Hematopoietic multipotent progenitor cell treated with erythropoietin and hydrocortisone succinate and interleukin-3 and kit ligand, for 17 days (in vitro differentiated cells): ENCODE results near the gene WNK2.
A peak's percentile ranks its signal among the peaks of the same experiment; 100 is the strongest.

Experiments
- DNase-seq: peaks from one replicate; pipeline ENCODE4 v3.0.0-alpha.2; 2015; ENCODE audit warnings: low spot score

The WNK2 gene

DNA sequence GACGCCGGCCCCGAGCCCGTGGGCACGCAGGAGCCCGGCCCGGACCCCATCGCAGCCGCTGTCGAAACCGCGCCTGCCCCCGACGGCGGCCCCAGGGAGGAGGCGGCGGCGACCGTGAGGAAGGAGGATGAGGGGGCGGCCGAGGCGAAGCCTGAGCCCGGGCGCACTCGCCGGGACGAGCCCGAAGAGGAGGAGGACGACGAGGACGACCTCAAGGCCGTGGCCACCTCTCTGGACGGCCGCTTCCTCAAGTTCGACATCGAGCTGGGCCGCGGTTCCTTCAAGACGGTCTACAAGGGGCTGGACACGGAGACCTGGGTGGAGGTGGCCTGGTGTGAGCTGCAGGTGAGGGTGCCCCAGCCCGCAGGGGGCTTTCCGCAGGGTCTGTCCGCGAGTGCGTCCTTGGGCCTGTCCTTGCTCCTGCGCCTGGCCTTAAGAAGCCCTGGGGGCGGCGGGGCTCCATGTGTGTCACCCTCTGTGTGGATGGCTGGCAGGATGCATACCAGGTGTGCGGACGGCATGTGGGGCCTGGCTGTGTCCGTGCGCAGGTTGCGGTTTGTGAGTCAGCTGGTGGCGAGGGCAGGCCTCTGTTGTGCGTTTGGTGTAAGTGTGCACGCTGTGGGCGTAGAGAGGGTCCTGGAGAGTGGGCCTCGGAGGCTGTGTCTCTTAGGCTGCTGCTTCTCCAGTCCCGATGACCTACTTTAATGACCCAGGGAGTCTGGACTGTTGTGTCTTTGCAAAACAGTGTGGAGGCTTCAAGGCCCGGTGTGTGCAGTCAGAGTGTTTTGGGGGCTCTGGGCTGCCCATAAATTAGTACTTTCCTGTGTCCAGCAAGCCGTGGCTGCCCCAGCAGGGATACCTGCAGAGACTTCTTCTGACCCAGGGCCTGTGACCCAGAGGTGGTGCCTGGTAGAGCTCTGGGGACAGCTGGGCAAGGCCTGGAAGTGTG lies 1.6 kb downstream of the WNK2 start:
- DNase-seq: no peak

DNA sequence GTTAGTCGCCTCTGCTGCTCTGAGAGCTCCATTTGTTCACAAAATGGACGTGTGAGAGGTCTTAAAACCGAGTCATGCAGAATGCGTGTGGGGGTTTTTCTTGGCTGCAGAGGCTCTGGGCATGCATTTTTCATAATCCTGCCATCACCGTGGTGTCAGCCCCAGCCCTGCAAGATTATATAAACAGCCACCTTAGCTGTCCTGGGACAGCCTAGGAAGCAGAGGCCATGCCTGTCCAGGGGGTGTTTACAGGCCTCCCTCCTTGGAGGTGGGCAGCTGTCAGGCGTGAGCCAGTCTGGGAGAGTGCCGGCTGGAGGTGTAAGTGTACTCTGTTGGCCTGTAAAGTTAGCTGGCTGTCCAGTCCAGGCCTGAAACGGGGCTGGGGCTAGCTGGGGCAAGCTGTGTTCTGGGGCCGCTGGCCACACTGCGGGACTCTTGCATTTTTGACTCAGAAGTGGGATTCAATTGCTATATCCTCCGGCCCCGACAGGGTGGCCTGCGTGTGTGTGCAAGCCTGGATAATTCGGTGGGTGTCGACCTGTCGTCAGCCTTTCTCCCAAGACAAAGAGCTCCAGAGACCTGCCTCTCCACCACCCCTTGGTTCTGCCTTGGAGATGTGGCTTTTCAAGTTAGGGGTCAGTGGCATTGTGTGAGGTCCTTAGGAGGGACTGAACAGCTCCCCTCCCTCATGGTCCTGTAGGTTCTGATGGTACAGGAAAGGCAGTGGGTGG lies 2.4 kb downstream of the WNK2 start:
- DNase-seq: no peak

DNA sequence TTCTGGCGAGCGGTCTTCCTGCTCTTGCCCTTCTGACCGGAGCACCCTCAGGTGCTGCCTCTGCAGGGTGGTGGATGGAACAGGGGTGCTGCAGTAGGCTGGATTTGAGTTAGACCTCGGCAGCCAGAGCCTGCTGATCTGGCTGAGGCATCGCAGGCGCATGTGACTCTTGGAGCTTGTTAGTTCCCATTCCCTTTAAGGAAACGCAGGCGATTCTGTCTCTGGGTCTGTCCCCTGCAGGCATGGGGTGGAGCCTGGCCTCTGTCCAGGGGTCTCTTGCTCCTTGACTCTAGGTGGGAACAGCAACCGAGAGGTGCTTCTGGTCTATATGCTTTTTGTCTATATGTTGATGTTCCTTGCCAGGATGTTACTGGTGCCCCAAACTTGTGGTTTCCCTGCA lies 3.1 kb downstream of the WNK2 start:
- DNase-seq: no peak

DNA sequence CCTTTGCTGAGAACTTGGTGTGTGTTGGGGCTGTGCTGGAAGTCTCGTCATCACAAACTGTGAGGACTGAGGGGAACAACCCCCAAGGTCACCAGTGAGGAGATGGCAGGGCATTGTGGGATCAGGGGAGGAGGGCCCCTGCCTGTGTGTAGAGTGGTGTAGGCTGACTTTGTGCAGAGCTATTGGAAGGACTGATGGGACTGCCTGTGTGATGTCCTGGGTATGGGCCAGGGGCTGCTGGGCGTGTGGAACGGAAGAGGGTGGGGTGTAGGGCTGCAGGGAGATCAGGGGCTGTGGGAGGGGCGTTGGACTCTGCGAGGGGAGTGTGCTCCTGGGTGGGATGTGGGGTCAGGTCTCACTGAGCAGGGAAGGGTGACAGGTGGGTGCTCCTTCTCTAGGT lies 3.6 kb downstream of the WNK2 start:
- no peak for DNase-seq

DNA sequence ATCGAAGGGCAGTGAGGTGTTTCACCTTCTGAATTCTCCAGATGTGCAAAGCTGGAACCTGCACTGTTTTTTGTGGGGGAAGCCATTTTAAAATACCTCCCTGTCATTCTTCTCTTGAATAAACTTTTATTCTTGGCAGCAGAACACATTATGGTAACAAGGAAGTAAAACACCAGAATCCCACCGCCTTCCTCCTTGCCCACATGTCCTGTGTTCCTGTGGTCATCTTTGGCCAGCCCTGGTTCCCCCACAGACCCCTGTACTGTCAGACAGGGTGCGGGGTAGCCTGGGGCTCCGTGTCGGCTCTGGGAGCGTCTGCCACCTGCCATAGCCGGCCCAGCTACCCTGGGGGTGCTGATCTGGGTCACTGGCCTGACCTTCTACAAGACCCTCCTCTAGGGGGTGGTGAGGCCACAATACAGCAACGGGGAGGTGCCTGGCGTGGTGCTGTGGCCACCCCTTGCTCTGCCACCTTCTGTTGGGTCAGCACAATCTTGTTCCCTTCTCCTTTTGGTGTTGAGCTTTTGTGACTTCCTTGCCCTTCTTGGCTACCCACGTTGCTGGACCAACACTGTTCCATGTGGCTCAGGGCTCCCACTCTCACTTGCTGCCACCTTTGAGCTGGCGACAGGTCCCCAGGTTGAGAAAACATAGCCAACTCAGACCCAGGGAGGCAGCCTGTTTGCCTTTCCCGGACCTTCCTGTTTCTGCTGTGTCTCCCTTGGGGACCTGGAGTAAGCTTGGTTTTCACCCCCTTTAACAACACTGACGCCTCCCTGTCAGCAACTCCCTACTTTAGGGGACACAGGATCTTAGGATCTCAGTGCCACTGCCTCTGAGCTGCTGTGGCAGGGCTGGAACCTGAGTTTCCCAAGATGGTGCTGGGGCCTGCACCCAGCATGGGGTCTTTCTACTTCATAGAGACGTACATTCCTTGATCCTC lies 4.8 kb downstream of the WNK2 start:
- no peak for DNase-seq

DNA sequence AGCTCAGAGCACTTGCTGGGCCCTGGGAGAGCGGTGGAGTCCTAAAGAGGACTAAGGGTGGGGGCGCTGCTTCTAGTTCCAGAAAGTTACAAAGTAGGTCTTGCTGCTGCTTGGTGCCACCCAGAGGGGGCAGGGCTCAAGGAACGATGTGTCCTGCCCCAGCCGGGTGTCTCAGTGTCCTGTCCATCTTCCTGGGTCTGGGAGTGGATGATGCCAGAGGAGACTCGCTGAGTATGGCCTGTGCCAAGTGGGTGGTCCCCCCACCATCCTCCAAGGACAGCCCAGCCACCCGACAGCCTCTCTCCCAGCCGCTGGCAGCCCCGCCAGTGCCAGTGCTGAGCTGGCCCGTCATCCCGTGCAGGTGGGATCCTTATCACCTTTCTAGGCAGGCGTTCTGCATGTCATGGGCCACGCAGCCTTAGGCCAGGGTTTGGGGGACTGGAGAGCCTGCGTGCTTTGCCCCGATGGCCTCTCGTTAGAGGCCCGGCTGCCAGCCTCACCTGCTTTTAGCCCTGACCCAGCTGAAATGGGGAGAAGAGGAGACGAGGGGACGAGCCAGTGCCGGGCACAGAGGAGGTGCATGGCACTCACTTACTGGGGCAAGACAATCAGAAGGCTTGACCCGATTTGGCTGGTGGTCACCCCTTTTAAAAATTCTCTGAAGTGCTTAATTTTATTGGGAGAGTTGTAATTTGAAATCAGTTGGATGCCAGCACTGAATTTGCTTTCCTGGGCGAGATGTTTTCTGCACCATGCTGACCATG lies 5.6 kb downstream of the WNK2 start:
- no peak for DNase-seq

DNA sequence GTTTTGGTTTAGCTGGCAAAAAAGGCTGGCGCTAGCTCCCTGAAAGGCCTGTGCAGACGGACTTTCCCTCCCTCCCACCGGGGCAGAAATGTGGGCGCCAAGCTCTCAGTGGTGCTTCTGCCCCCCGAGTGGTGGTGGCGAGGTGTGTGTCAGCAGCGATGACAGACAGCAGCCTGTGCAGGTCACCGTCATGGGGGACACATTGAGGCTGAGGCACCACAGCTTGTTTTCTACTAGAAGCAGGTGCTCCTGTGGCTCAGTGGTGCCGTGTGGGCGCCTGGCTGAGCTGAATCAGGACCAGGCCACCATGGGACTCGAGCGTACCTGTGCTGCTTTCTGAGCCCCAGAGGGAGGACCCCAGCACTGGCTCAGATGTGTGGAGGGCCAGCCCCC lies 6.2 kb downstream of the WNK2 start:
- no peak for DNase-seq

DNA sequence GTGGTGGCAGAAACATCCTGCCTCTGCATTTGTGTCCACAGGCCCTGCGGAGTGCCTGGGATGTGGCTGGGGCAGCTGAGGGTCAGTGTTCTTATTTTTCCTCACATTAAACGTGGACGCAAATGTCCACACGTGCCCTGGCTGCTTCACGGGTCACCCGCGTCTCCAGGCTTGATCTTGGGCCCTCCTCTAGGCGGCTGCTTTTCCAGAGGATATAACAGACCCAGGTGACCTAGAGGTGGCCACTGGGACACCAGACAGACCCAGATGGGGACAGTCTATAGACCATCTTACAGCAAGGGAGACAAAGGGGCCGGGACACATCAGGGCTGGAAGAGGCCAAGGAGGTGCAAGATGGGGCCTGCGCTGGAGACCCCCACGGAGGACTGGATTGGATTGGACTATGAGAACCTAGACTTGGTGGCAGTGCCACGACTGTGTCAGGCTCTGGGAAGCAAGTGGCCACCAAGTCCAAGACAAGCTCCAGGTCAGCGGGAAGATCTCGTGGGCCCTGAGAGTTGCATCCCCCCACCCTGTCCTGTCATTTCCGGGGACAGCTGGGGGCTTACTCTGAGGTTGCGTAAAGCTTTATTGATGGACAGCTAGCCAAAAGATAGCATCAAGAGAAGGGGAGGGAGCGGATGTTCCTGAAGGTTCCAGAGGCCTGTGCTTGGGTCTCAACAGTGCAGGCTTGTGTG lies 6.9 kb downstream of the WNK2 start:
- DNase-seq: no peak

DNA sequence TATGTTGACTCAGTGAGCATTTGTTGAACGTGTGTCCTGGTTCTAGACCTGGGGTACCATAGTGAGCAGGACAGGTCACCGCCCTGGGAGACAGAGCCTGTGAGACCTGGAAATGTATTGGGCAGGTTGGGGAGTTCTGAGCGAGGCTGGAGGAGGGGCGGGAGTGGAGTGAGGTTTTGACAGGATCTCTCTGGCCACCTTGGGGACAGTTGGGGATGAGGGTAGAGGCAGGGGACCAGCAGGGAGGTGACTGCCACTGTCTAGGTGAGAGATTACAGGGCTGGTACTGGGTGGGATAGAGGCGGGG lies 7.4 kb downstream of the WNK2 start:
- DNase-seq: no peak

DNA sequence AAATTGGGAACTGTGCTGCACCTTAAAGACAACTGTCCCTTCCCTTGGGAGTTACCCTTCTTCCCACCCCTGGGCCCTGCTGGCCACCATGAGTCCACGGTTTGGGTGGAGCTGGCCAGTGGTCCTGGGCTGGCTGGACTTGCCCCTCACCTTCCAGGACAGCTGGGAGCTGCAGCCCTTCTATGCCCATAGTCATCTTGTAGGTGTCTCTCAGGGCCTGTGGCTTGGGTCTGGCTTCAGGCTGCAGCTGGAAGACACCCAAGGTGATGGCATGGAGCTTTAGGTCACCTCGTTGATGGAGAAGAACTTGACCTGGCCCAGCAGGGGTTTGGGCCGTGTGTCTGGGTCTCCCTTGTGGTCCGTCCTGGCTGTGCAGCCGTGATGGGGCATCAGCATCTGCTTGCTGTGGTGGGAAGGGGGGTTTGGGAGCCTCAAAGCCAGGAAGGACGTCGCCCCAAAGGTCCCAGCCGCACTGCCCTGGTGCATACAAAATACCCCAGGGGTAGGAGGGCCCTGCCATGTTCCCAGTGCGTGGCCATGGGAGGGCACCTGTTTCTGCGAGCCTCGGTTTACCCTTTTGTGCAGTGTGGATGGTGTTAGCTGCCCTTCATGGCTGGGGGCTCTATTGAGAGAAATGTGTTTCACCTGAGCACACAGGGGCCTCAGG lies 8.9 kb downstream of the WNK2 start:
- DNase-seq: no peak

DNA sequence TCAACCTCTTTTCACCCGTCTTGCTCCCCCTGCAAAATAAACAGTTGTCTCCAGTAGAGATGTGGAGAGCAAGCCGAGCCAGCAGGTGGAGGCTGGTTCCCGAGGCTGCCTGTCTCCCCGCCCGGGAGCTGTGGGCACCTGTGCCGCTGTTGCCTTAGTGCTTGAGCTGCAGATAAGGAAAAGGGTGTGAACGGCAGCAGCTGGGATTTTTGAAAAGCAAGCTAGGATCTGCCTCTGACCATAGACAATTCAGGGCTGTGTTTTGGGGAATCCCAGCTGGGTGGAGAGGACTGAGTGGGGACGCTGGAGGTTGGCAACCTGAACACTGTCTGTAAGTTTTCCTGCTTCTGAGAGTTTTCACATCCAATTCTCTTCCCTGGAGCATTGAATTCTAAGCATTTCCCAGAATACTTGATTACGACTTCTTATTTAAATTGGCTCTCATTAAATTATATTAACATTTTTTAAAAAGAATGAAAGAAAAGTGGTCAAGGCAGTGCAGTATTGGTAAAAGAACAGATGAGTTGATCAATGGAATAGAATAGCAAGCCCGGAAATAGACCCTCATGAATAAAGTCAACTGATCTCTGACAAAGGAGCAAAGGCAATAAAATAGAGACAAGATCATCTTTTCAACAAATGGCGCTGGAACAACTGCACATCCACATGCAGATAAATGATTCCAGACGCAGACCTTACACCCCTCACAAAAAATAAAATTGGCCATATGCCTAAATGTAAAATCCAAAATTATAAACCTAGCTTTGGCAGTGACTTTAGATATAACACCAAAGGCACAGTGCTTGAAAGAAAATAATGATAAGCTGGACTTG lies 9.7 kb downstream of the WNK2 start:
- no peak for DNase-seq

DNA sequence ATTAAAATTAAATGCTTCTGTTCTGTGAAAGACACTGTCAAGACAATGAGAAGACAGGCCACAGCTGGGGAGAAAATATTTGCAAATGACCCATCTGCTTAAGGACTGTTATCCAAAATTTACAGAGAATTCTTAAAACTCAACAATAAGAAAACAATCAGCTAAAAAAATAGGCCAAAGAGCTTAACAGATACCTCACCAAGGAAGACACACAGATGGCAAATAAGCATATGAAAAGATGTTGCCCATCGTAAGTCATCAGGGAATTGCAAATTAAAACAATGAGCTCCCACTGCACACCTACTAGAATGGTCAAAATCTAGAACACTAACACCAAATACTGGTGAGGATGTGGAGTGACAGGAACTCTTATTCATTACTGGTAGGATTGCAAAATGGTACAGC lies 10.3 kb downstream of the WNK2 start:
- DNase-seq: no peak

DNA sequence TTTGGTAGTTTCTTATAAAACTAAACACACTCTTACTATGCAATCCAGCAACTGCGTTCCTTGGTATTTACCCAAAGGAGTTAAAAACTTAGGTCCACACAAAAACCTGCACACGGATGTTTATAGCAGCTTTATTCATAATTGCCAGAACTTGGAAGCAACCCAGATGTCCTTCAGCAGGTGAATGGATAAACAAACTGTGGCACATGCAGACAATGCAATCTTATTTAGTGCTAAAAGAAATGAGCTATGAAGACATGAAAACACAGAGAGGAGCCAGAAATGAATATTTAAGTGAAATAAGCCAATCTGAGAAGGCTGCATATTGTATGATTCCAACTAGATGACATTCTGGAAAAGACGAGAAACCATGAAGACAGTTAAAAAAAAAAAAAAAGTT lies 10.7 kb downstream of the WNK2 start:
- no peak for DNase-seq

DNA sequence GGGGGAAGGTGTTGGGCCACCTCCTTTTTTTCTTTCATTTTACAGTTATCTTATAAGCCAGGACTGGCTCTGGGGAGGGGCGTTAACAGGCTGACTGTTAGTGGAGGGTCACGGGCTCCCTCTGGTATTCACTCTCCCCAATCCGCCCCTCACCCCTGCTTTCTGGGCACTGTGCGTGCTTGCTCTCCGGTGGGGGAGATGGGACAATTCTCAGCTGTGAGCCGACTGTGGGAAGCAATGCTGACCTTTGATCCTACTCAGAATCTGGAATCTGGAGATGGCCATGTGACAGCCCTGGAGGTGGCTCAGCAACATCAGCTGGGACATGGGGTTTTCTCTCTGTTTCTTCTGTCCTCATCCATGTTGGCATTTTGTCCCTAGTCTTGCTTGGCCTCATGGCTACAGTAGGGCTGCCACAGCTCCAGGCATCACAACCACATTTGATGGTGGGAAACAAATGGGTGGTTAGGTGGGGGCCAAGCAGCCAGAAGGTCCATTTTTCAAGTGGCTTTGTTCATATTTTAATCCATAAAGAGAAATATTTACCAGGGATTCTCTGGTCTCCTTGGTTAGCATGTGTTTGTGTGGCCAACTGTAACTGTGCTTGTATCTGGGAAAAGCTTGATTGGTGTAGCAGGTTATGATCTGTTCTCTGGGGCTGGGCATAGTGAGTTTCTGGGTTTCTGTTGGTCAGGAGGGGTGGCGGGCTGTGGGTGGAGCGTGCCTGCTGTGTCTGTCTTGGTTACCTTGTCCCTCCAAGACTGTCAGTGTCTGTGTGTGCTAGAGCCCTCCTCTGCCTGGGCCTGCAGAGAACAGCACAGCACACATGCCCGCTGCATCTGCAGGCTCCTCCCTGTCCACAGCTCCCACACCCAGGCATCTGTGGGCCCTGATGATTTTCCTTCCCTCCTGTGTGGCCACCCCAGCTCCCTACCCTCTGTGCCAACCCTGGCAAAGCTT lies 12.4 kb downstream of the WNK2 start:
- DNase-seq: no peak

DNA sequence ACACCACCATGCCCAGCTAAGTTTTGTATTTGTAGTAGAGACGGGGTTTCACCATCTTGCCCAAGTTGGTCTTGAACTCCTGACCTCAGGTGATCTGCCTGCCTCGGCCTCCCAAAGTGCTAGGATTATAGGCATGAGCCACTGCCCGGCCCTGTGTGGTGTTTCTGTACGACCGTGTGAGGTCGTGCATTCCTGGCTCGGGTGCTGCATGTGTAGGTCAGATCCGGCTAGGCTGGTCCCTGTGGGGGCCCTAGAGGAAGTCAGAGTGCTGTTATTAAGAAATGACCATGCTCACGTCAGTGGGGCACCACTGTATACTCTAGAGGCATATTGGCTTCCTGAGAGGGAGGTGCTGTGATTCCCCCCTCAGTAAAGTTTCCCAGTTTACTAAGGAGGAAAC lies 13.7 kb downstream of the WNK2 start:
- DNase-seq: no peak

DNA sequence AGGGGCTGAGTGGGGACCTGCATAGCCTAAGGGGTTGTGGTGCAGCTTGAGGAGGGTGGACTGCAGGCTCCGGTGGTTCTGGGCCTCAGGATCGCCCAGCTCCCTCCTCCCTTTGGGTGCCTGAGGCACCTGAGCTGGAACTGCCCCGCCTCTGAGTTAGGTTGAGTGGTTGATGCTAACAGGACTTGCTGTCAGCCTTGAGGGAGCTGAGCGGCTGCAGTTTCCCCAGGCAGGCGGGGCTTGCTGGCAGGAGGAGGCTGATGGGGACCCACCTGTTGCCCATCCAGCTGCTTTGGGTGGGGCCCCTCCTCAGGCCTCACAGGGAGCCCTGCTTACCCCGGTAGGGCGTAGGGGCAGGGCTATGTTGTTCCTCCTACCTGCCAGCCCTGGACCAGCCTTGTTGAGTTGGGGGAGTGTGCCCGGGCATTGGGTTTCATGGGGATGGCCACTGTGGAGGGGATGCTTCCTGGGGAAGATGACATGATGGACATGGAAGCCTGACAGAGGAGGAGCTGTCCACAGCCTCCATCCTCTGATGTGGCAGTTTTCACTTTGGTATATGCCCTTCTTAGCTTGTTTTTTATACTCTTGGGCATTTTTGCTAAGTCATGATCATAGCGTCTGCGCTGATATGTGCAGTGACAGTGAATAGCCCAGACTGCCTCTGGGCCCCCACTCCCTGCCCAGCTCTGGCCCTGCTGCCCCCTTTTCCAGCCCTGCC lies 14.3 kb downstream of the WNK2 start:
- DNase-seq: peak; percentile 7

DNA sequence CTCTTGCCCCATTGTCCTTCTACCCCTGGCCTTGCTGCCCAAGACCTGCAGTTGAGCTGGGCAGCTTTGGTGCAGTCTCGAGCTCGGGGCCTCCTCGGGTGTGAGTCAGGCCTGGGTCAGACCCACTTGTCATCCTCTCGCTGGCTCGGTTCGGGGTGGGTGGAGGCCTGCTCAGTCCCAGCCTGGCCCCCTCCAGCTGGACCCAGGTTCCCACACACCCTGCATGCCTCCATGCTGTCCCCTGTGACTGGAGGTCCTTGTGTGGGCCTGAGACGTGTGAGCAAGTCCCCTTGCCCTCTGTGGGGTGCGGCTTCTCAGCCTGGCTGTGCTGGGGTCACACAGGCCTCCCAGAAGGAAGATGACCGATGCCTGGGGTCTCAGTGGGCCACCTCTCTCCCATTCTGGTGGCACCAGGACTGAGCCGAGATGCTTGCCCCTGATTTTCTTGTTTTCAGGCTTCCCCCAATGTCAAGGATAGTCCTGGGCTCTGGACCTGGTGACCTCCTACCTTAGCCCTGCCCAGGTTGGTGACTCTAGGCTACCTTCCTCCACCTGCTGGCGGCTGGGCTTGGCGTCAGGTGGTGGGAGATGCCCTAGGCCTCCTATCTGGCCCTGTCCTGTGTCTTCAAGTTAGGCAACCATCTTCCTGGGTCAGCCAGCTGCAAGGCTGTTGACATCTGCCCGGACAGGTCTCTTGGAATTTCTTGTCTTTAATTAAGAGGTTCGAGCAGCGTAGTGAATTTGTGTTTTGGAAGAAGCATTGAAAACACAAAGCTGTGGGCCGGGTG lies 15.1 kb downstream of the WNK2 start:
- DNase-seq: no peak
